H1 (cell line): ENCODE data around the gene MYO5B. TPM values are rescaled to one million over a fixed set of nuclear protein-coding genes. Genes with fewer than 3 reads are reported as not detected.

ENCODE experiments used
- CTCF ChIA-PET: fragments of 300-600 bp; sonication (Branson Sonifier 250); formaldehyde crosslinking; loops from one replicate; lab custom pipeline; 2021; ENCODE audit not compliant: partially characterized antibody; lab: Charles Lee
- POLR2A ChIA-PET: fragments of 300-600 bp; sonication (Branson Sonifier 250); formaldehyde crosslinking; loops from one replicate; lab custom pipeline; 2021; ENCODE audit warnings: inconsistent platforms; ENCODE audit not compliant: partially characterized antibody; lab: Charles Lee
- DNase-seq, 2 experiments: peaks; one replicate each; pipeline versions ENCODE4 v3.0.0 to v3.0.0-alpha.2; 2010 to 2022; ENCODE audit warnings: low spot score in 2 of 2, low read depth in 1 of 2, mixed read lengths in 1 of 2
- FAIRE-seq: peaks from 2 replicates; lab custom pipeline; 2011; peaks lifted over from hg19 to GRCh38; lab: Jason Lieb, UNC
- H2AFZ ChIP-seq: 2 replicates; pipeline ENCODE4 v1.8.1; 2012; ENCODE audit warnings: low read length, inconsistent platforms
- H2AK5ac ChIP-seq: 2 replicates; pipeline ENCODE4 v1.6.1; 2013; ENCODE audit warnings: low read depth, low read length
- H2BK120ac ChIP-seq: replicated peaks from 2 replicates; pipeline ENCODE3; 2013; ENCODE audit warnings: low read depth, low read length, inconsistent platforms
- H2BK12ac ChIP-seq: 2 replicates; pipeline ENCODE4 v1.6.1; 2013; ENCODE audit warnings: low read depth, low read length
- H2BK15ac ChIP-seq: 2 replicates; pipeline ENCODE4 v1.6.1; 2013; ENCODE audit warnings: low read length
- H2BK20ac ChIP-seq: 2 replicates; pipeline ENCODE4 v1.6.1; 2013; ENCODE audit warnings: low read length
- H2BK5ac ChIP-seq: 2 replicates; pipeline ENCODE4 v1.6.1; 2013; ENCODE audit warnings: low read depth, low read length
- H3K14ac ChIP-seq: 2 replicates; pipeline ENCODE4 v1.6.1; 2013; ENCODE audit warnings: inconsistent platforms; ENCODE audit not compliant: insufficient read length
- H3K18ac ChIP-seq: 2 replicates; pipeline ENCODE4 v1.6.1; 2013; ENCODE audit warnings: low read length; ENCODE audit errors: extremely low read depth
- H3K23ac ChIP-seq: 2 replicates; pipeline ENCODE4 v1.6.1; 2013; ENCODE audit warnings: inconsistent platforms; ENCODE audit not compliant: insufficient read length
- H3K23me2 ChIP-seq: 2 replicates; pipeline ENCODE4 v1.6.1; 2013; ENCODE audit warnings: low read depth, low read length
- H3K27ac ChIP-seq: 2 replicates; pipeline ENCODE4 v1.6.1; 2011; ENCODE audit warnings: low read depth, low read length, inconsistent platforms
- H3K27me3 ChIP-seq, 4 experiments: replicated peaks in 1 of 4; 1 replicate in 1 of 4; 2 replicates in 3 of 4; pipeline versions ENCODE4 v1.6.1 to v1.8.1; 2011 to 2013; ENCODE audit warnings: low read length in 3 of 4, mild to moderate bottlenecking in 3 of 4, inconsistent platforms in 2 of 4, mixed read lengths in 2 of 4, moderate library complexity in 1 of 4; ENCODE audit not compliant: control insufficient read depth in 3 of 4, insufficient read depth in 3 of 4; ENCODE audit errors: extremely low read depth in 1 of 4
- H3K36me3 ChIP-seq, 4 experiments: 2 replicates each; pipeline versions ENCODE4 v1.6.1 to v1.8.1; 2011 to 2013; ENCODE audit warnings: mild to moderate bottlenecking in 4 of 4, low read length in 3 of 4, moderate library complexity in 2 of 4, control low read depth in 1 of 4, inconsistent platforms in 1 of 4; ENCODE audit not compliant: insufficient read depth in 4 of 4, control insufficient read depth in 2 of 4
- H3K4ac ChIP-seq: replicated peaks from 2 replicates; pipeline ENCODE3; 2013; ENCODE audit warnings: low read length, low read depth, mixed read lengths, inconsistent platforms; ENCODE audit not compliant: insufficient read length
- H3K4me1 ChIP-seq, 4 experiments: replicated peaks in 1 of 4; 1 replicate in 1 of 4; 2 replicates in 3 of 4; pipeline versions ENCODE4 v1.6.1 to v1.8.1; 2011 to 2013; ENCODE audit warnings: low read length in 3 of 4, inconsistent platforms in 2 of 4, mixed read lengths in 1 of 4; ENCODE audit not compliant: insufficient read depth in 4 of 4, control insufficient read depth in 3 of 4
- H3K4me2 ChIP-seq, 2 experiments: 2 replicates each; pipeline versions ENCODE4 v1.6.1 to v1.8.1; 2011 to 2013; ENCODE audit warnings: low read depth in 2 of 2, low read length in 2 of 2, control low read depth in 1 of 2, inconsistent platforms in 1 of 2, mild to moderate bottlenecking in 1 of 2; ENCODE audit not compliant: insufficient read depth in 1 of 2
- H3K4me3 ChIP-seq, 4 experiments: fragments of 200-600, 300-600 bp in 1 of 4; sonication (generic), shearing (Covaris generic), sonication (Bioruptor Twin) in 1 of 4; 2 replicates each; pipeline versions ENCODE4 v1.5.1 to v1.8.1; 2011 to 2016; ENCODE audit warnings: low read length in 4 of 4, low read depth in 3 of 4, control low read depth in 2 of 4, inconsistent platforms in 2 of 4, mild to moderate bottlenecking in 2 of 4, mixed read lengths in 1 of 4, moderate library complexity in 1 of 4; ENCODE audit not compliant: insufficient read depth in 2 of 4; ENCODE audit errors: extremely low read depth in 1 of 4
- H3K56ac ChIP-seq: replicated peaks from 2 replicates; pipeline ENCODE3; 2013; ENCODE audit warnings: low read depth, mild to moderate bottlenecking, mixed read lengths, low read length, inconsistent platforms; ENCODE audit not compliant: insufficient read length
- H3K79me1 ChIP-seq: 2 replicates; pipeline ENCODE4 v1.6.1; 2013; ENCODE audit warnings: low read depth, low read length, control low read depth
- H3K79me2 ChIP-seq, 2 experiments: 2 replicates each; pipeline versions ENCODE4 v1.6.1 to v1.8.1; 2012 to 2013; ENCODE audit warnings: low read length in 2 of 2, mild to moderate bottlenecking in 2 of 2, inconsistent platforms in 1 of 2; ENCODE audit not compliant: insufficient read depth in 2 of 2, control insufficient read depth in 1 of 2
- H3K9ac ChIP-seq, 4 experiments: replicated peaks in 1 of 4; 1 replicate in 1 of 4; 2 replicates in 3 of 4; pipeline versions ENCODE4 v1.6.1 to v1.8.1; 2011 to 2013; ENCODE audit warnings: low read depth in 3 of 4, low read length in 3 of 4, control low read depth in 2 of 4, mild to moderate bottlenecking in 2 of 4, moderate library complexity in 2 of 4, inconsistent platforms in 1 of 4; ENCODE audit errors: extremely low read depth in 1 of 4
- H3K9me3 ChIP-seq, 2 experiments: 2 replicates each; pipeline versions ENCODE4 v1.6.1 to v1.8.1; 2012 to 2013; ENCODE audit warnings: mild to moderate bottlenecking in 2 of 2, moderate library complexity in 2 of 2, control low read depth in 1 of 2, inconsistent platforms in 1 of 2, low read depth in 1 of 2, low read length in 1 of 2, mixed read lengths in 1 of 2; ENCODE audit not compliant: insufficient read depth in 2 of 2
- H4K20me1 ChIP-seq, 2 experiments: replicated peaks in 1 of 2; 2 replicates each; pipeline versions ENCODE3 to v1.8.1; 2011 to 2013; ENCODE audit warnings: inconsistent platforms in 2 of 2, low read length in 2 of 2, mild to moderate bottlenecking in 1 of 2; ENCODE audit not compliant: insufficient read depth in 2 of 2, control insufficient read depth in 1 of 2
- H4K5ac ChIP-seq: 2 replicates; pipeline ENCODE4 v1.6.1; 2013; ENCODE audit warnings: low read length, low read depth, mixed read lengths, inconsistent platforms; ENCODE audit not compliant: insufficient read length
- H4K8ac ChIP-seq: 2 replicates; pipeline ENCODE4 v1.8.0; 2013; ENCODE audit warnings: mild to moderate bottlenecking, moderate library complexity, low read length, inconsistent platforms; ENCODE audit not compliant: insufficient read depth; ENCODE audit errors: extremely low read depth
- H4K91ac ChIP-seq: replicated peaks from 2 replicates; pipeline ENCODE3; 2013; ENCODE audit warnings: low read length, mixed read lengths, inconsistent platforms; ENCODE audit not compliant: insufficient read length
- SAP30 ChIP-seq: fragments of 300-600 bp; sonication (generic); IDR thresholded peaks from 2 replicates; pipeline ENCODE4 v1.7.1; 2012; ENCODE audit warnings: low read length, moderate library complexity, mild to moderate bottlenecking, inconsistent platforms; ENCODE audit not compliant: insufficient read depth, insufficient replicate concordance
- SIX5 ChIP-seq: IDR thresholded peaks from 2 replicates; pipeline ENCODE4 v1.6.1; 2011; ENCODE audit warnings: mild to moderate bottlenecking, low read depth, low read length
- WGBS, 2 experiments: shearing (Covaris generic) in 1 of 2; methylation state at CpG; one replicate each; pipeline versions ENCODE4 v1.1.6 to v1.1.7; 2013 to 2015; ENCODE audit warnings: low lambda C conversion rate in 2 of 2, mixed read lengths in 2 of 2, inconsistent platforms in 1 of 2, low coverage in 1 of 2, missing lambda C conversion rate in 1 of 2; ENCODE audit not compliant: insufficient replicate concordance in 2 of 2, insufficient coverage in 1 of 2, insufficient read length in 1 of 2; ENCODE audit errors: extremely low coverage in 1 of 2, missing lambda C conversion rate in 1 of 2; 5-methylcytosine and 5-hydroxymethylcytosine counted together
- polyA plus RNA-seq, 7 experiments: library from polyadenylated mRNA; depleted of rRNA in 3 of 7; stranded (reverse) in 5 of 7; unstranded in 2 of 7; fragments of >200 nt in 5 of 7; fragments of 200-250 nt in 2 of 7; gene quantifications; 1 replicate in 5 of 7; 2 replicates in 1 of 7; 4 replicates in 1 of 7; pipeline versions ENCODE4 v1.2.1 to v1.2.3, GENCODE V29; 2011 to 2013; ENCODE audit warnings: missing spikeins in 2 of 7, mixed read lengths in 2 of 7
- total RNA-seq: library from RNA; stranded (reverse); fragmentation: NEBNext Ultra II Directional; extraction: Animal tissue kit (Norgen Biotek cat#: 25700); gene quantifications from 2 replicates; pipeline ENCODE4 v1.2.1, GENCODE V29; 2021
- TF ChIP-seq, protein P1 (sequence below): IDR thresholded peaks from 2 replicates; pipeline ENCODE4 v1.6.1; 2012; ENCODE audit warnings: inconsistent platforms

The MYO5B gene
- total and polyA plus RNA-seq, 2 of the 8 experiments (the other 6 are each of a cell fraction or from before 2014, with no cell fraction given): 6.4 to 7.7 TPM

DNA sequence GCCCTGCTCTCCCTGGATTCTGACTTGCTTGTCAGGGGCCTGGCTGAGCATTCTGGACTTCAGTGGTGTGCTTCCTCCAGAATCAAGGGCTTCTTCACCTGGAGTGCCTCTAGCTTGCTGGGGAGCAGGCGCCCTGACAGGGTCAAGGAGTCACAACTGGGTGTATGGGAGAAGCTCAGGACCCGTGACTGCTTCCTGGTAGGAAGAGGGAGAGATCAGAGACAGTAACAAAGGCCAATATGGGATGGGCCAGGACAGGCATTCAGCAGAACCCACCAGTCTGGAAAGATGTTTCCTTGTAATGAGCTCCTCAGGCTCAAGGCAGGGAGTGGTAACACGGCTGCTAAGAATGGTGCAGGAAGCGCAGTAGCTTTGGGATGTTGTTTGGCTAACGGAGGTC, 277.2 kb downstream of the MYO5B start:
- FAIRE-seq (no peak), DNase-seq (no peak)
- Histone ChIP-seq H4K91ac (no peak overlapping the region), H3K9ac (no peak overlapping the region), H3K23me2 (no peaks in the 10 kb centered on the region), H3K14ac (no peak overlapping the region), H3K27me3 (no peaks in the 10 kb centered on the region), H2AK5ac (no peak overlapping the region), H3K4me3 (no peak overlapping the region), H3K36me3 (no peaks in the 10 kb centered on the region), H3K79me2 (no peaks in the 10 kb centered on the region), H4K20me1 (no peaks in the 10 kb centered on the region), H2BK15ac (no peak overlapping the region), H3K18ac (no peak overlapping the region), H4K5ac (no peak overlapping the region), H3K56ac (no peak overlapping the region), H2BK20ac (no peak overlapping the region), H3K4ac (no peak overlapping the region), H2BK5ac (no peak overlapping the region), H3K4me2 (no peak overlapping the region), H4K8ac (no peak overlapping the region), H2BK120ac (no peak overlapping the region), H3K79me1 (no peaks in the 10 kb centered on the region), H2AFZ (no peak overlapping the region), H2BK12ac (no peak overlapping the region), H3K27ac (no peak overlapping the region), H3K23ac (no peak overlapping the region), H3K9me3 (no peaks in the 10 kb centered on the region), H3K4me1 (no peaks in the 10 kb centered on the region)
- TF ChIP-seq, protein P1, sequence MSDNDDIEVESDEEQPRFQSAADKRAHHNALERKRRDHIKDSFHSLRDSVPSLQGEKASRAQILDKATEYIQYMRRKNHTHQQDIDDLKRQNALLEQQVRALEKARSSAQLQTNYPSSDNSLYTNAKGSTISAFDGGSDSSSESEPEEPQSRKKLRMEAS: no peak
- TF ChIP-seq SIX5: no peak
- TF ChIP-seq SAP30: no peak
- WGBS, 2 experiments: 94% methylated on average over 5 of the region's 5 CpGs; no CpG with 5 or more reads in 1 of the 2 experiments
- ChIA-PET CTCF (interaction anchor here (0.8 to 1.2 kb wide), 2 partner anchors 8 to 14 kb away, joined by 3 read pairs; no protein-coding TSS in a partner anchor), POLR2A (no interaction called here)
